CD14-positive monocyte (primary cell): ENCODE data around the gene FBXL17. TPM values are rescaled to one million over a fixed set of nuclear protein-coding genes. Genes with fewer than 3 reads are reported as not detected.

Experiments
- DNase-seq, 3 donors: peaks; one replicate each; pipeline ENCODE4 v3.0.0-alpha.2; 2011 to 2022
- H2AFZ ChIP-seq: 2 replicates; pipeline ENCODE4 v1.6.0; 2012; ENCODE audit warnings: mild to moderate bottlenecking, low read depth, low read length, inconsistent platforms; ENCODE audit not compliant: insufficient read depth, poor library complexity, severe bottlenecking
- H3K27ac ChIP-seq, 2 donors: 1 replicate in 1 of 2; 2 replicates in 1 of 2; pipeline ENCODE4 v1.5.1; 2012 to 2013; ENCODE audit warnings: low read length in 2 of 2, control low read depth in 1 of 2, inconsistent platforms in 1 of 2, low read depth in 1 of 2, mild to moderate bottlenecking in 1 of 2
- H3K27me3 ChIP-seq, 2 donors: one replicate each; pipeline versions ENCODE4 v1.6.0 to v1.6.1; 2011 to 2013; ENCODE audit warnings: low read length in 2 of 2; ENCODE audit not compliant: control insufficient read depth in 2 of 2, insufficient read depth in 2 of 2
- H3K36me3 ChIP-seq, 2 donors: replicated peaks in 1 of 2; 1 replicate in 1 of 2; 2 replicates in 1 of 2; pipeline versions ENCODE4 v1.5.1 to v1.6.1; 2012 to 2013; ENCODE audit warnings: low read length in 2 of 2, control low read depth in 1 of 2, inconsistent platforms in 1 of 2, mild to moderate bottlenecking in 1 of 2; ENCODE audit not compliant: insufficient read depth in 2 of 2, control insufficient read depth in 1 of 2
- H3K4me1 ChIP-seq, 2 donors: 1 replicate in 1 of 2; 2 replicates in 1 of 2; pipeline versions ENCODE4 v1.5.1 to v1.6.1; 2012 to 2013; ENCODE audit warnings: low read length in 2 of 2, control low read depth in 1 of 2, inconsistent platforms in 1 of 2, mild to moderate bottlenecking in 1 of 2, moderate library complexity in 1 of 2; ENCODE audit not compliant: insufficient read depth in 2 of 2, control insufficient read depth in 1 of 2
- H3K4me2 ChIP-seq: replicated peaks from 2 replicates; pipeline ENCODE3; 2012; ENCODE audit warnings: low read length, moderate library complexity, mild to moderate bottlenecking; ENCODE audit not compliant: poor library complexity, severe bottlenecking; ENCODE audit errors: extremely low read depth
- H3K4me3 ChIP-seq, 3 experiments: fragments of 200-600 bp in 1 of 3; sonication (generic) in 1 of 3; replicated peaks in 1 of 3; 1 replicate in 2 of 3; 2 replicates in 1 of 3; pipeline ENCODE4 v1.5.1; 2011 to 2013; ENCODE audit warnings: low read length in 3 of 3, mild to moderate bottlenecking in 3 of 3, control low read depth in 2 of 3, low read depth in 2 of 3, inconsistent platforms in 1 of 3, moderate library complexity in 1 of 3
- H3K79me2 ChIP-seq: 2 replicates; pipeline ENCODE4 v1.6.0; 2012; ENCODE audit warnings: mild to moderate bottlenecking, control low read depth, inconsistent platforms, low read length, moderate library complexity; ENCODE audit not compliant: insufficient read depth
- H3K9ac ChIP-seq: 2 replicates; pipeline ENCODE4 v1.6.0; 2017; ENCODE audit warnings: low read length, mild to moderate bottlenecking; ENCODE audit not compliant: insufficient read depth, poor library complexity, severe bottlenecking
- H3K9me3 ChIP-seq, 2 donors: replicated peaks in 1 of 2; 1 replicate in 1 of 2; 2 replicates in 1 of 2; pipeline versions ENCODE4 v1.5.1 to v1.6.1; 2012 to 2013; ENCODE audit warnings: low read length in 2 of 2, control low read depth in 1 of 2; ENCODE audit not compliant: control insufficient read depth in 1 of 2, insufficient read depth in 1 of 2
- H4K20me1 ChIP-seq: 2 replicates; pipeline ENCODE4 v1.6.0; 2012; ENCODE audit warnings: mild to moderate bottlenecking, low read length, control low read depth, moderate library complexity; ENCODE audit not compliant: insufficient read depth
- H3K27ac Mint-ChIP-seq, 7 donors: one replicate each; pipeline ENCODE4 v1.8.0; 2020; ENCODE audit warnings: mild to moderate bottlenecking in 7 of 7, mixed read lengths in 7 of 7, moderate library complexity in 6 of 7, inconsistent platforms in 2 of 7
- H3K27me3 Mint-ChIP-seq, 3 donors: one replicate each; pipeline ENCODE4 v1.8.0; 2021 to 2022; ENCODE audit warnings: low read depth in 3 of 3, mild to moderate bottlenecking in 3 of 3, mixed read lengths in 3 of 3, moderate library complexity in 3 of 3, inconsistent platforms in 1 of 3
- H3K36me3 Mint-ChIP-seq, 2 donors: one replicate each; pipeline ENCODE4 v1.8.0; 2020; ENCODE audit warnings: mixed read lengths in 2 of 2, inconsistent platforms in 1 of 2, mild to moderate bottlenecking in 1 of 2
- H3K4me1 Mint-ChIP-seq: one replicate; pipeline ENCODE4 v1.8.0; 2020; ENCODE audit warnings: mild to moderate bottlenecking, mixed read lengths
- H3K4me3 Mint-ChIP-seq, 2 donors: one replicate each; pipeline ENCODE4 v1.8.0; 2020; ENCODE audit warnings: mild to moderate bottlenecking in 2 of 2, mixed read lengths in 2 of 2, moderate library complexity in 1 of 2
- H3K9me3 Mint-ChIP-seq, 7 donors: one replicate each; pipeline ENCODE4 v1.8.0; 2020 to 2022; ENCODE audit warnings: mixed read lengths in 7 of 7, mild to moderate bottlenecking in 6 of 7, moderate library complexity in 6 of 7, inconsistent platforms in 2 of 7
- WGBS: methylation state at CpG from one replicate; pipeline ENCODE4 v1.1.5; 2013; ENCODE audit warnings: missing lambda C conversion rate; ENCODE audit not compliant: insufficient coverage; 5-methylcytosine and 5-hydroxymethylcytosine counted together
- intact Hi-C, 2 donors: fragments of 100-400 bp; cut with micrococcal nuclease; formaldehyde crosslinking; loops; one replicate each; pipeline versions ENCODE4 v1.15.0 to v1.15.1; 2023
- polyA plus RNA-seq, 3 donors: library from polyadenylated mRNA; depleted of rRNA in 1 of 3; unstranded in 2 of 3; stranded (reverse) in 1 of 3; fragments of 300-500 nt in 2 of 3; fragments of >200 nt in 1 of 3; fragmentation: Illumina TruSeq in 2 of 3; gene quantifications; 1 replicate in 2 of 3; 2 replicates in 1 of 3; pipeline ENCODE4 v1.2.3, GENCODE V29; 2012 to 2021
- TF ChIP-seq, protein P1 (sequence below): fragments of 200-600 bp; IDR thresholded peaks from one replicate; pipeline ENCODE4 v1.8.0; 2022; ENCODE audit warnings: antibody characterized with exemption, mild to moderate bottlenecking

Gene FBXL17
- polyA plus RNA-seq, 3 donors = 1.5 to 6.6 (median 2.0) TPM

- H3K36me3 ChIP-seq = no peaks in the 10 kb centered on the region
- Mint-ChIP-seq H3K4me3 (no peak overlapping the region), H3K27me3 (no peaks in the 10 kb centered on the region), H3K4me1 (no peaks in the 10 kb centered on the region), H3K36me3 (no peaks in the 10 kb centered on the region), H3K9me3 (peaks cover 0 to 1% (median 0%) of the 10 kb centered on the region in 7 donors), H3K27ac (no peak overlapping the region)
- no peaks in the 10 kb centered on the region for H4K20me1 ChIP-seq
- intact Hi-C loops = no loop called here
- H3K4me3 ChIP-seq = no peak overlapping the region
- no peaks in the 10 kb centered on the region for H3K9me3 ChIP-seq
- WGBS = no CpG with 5 or more reads among the region's 4 CpGs
- no peaks in the 10 kb centered on the region for H3K27me3 ChIP-seq
- TF ChIP-seq, protein P1, sequence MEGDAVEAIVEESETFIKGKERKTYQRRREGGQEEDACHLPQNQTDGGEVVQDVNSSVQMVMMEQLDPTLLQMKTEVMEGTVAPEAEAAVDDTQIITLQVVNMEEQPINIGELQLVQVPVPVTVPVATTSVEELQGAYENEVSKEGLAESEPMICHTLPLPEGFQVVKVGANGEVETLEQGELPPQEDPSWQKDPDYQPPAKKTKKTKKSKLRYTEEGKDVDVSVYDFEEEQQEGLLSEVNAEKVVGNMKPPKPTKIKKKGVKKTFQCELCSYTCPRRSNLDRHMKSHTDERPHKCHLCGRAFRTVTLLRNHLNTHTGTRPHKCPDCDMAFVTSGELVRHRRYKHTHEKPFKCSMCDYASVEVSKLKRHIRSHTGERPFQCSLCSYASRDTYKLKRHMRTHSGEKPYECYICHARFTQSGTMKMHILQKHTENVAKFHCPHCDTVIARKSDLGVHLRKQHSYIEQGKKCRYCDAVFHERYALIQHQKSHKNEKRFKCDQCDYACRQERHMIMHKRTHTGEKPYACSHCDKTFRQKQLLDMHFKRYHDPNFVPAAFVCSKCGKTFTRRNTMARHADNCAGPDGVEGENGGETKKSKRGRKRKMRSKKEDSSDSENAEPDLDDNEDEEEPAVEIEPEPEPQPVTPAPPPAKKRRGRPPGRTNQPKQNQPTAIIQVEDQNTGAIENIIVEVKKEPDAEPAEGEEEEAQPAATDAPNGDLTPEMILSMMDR = no peak
- H3K4me1 ChIP-seq = no peaks in the 10 kb centered on the region
- no peak overlapping the region for H3K9ac ChIP-seq
- H3K27ac ChIP-seq = no peak overlapping the region
- no peaks in the 10 kb centered on the region for H3K79me2 ChIP-seq
- no peak overlapping the region for H2AFZ ChIP-seq
- DNase-seq = no peak
- H3K4me2 ChIP-seq = no peak overlapping the region
Measured at GRCh38 chr5:107997338-107997980, 384.4 kb downstream of the FBXL17 start.

- no peak for DNase-seq
- H4K20me1 ChIP-seq = no peaks in the 10 kb centered on the region
Measured at GRCh38 chr5:107993341-107993740, 388.6 kb downstream of the FBXL17 start.

More at GRCh38 chr5:107993341-107993740, 388.6 kb downstream of the FBXL17 start:
- no peaks in the 10 kb centered on the region for H3K79me2 ChIP-seq
- H3K9me3 ChIP-seq = no peaks in the 10 kb centered on the region
- Mint-ChIP-seq H3K27me3 (no peaks in the 10 kb centered on the region), H3K4me3 (no peak overlapping the region), H3K27ac (no peak overlapping the region), H3K4me1 (no peaks in the 10 kb centered on the region), H3K9me3 (peaks cover 0 to 2% (median 0%) of the 10 kb centered on the region in 7 donors), H3K36me3 (no peaks in the 10 kb centered on the region)
- TF ChIP-seq, protein P1 = no peak
- H3K36me3 ChIP-seq = no peaks in the 10 kb centered on the region
- no peaks in the 10 kb centered on the region for H3K4me1 ChIP-seq
- H3K9ac ChIP-seq = no peak overlapping the region
- no CpG with 5 or more reads among the region's 2 CpGs for WGBS
- no peak overlapping the region for H2AFZ ChIP-seq
- H3K27ac ChIP-seq = no peak overlapping the region
- no peaks in the 10 kb centered on the region for H3K27me3 ChIP-seq
- no peak overlapping the region for H3K4me3 ChIP-seq
- intact Hi-C loops = no loop called here
- H3K4me2 ChIP-seq = no peak overlapping the region
